WERI-Rb-1 (cell line): ENCODE results near the gene KLHL2.

Source experiments
- DNase-seq: peaks from one replicate; pipeline ENCODE4 v3.0.0-alpha.2; 2020
- H3K27ac ChIP-seq: fragments of 250-450 bp; sonication (Bioruptor Pico); 2 replicates; pipeline ENCODE4 v1.5.1; 2020; ENCODE audit warnings: mild to moderate bottlenecking, moderate library complexity
- H3K27me3 ChIP-seq: fragments of 250-450 bp; sonication (Bioruptor Pico); 2 replicates; pipeline ENCODE4 v1.5.1; 2021; ENCODE audit warnings: mild to moderate bottlenecking, low read depth, moderate library complexity; ENCODE audit not compliant: insufficient read depth, severe bottlenecking
- H3K36me3 ChIP-seq: fragments of 250-450 bp; sonication (Bioruptor Pico); 2 replicates; pipeline ENCODE4 v1.5.1; 2020; ENCODE audit warnings: mild to moderate bottlenecking, moderate library complexity
- H3K4me3 ChIP-seq: 2 replicates; pipeline ENCODE4 v1.5.1; 2011; ENCODE audit warnings: low read depth, mild to moderate bottlenecking, control low read depth, low read length
- H3K9me3 ChIP-seq: fragments of 250-450 bp; sonication (Bioruptor Pico); 2 replicates; pipeline ENCODE4 v1.5.1; 2021; ENCODE audit warnings: mild to moderate bottlenecking, moderate library complexity; ENCODE audit not compliant: severe bottlenecking
- CTCF ChIP-seq: IDR thresholded peaks from 2 replicates; pipeline ENCODE4 v1.5.1; 2011; ENCODE audit warnings: low read depth, mild to moderate bottlenecking, control low read depth, inconsistent platforms, low read length

Gene KLHL2

GRCh38 chr4:165327211-165328100 is 120.1 kb downstream of the KLHL2 start, which contains the start of gene MSMO1:
MSMO1 (plus strand) TSS chr4:165327669; CDS start chr4:165333371, 5,702 bp downstream.
- TF ChIP-seq CTCF = no peak
- Histone ChIP-seq H3K27me3 (no peaks in the 10 kb centered on the region), H3K9me3 (no peaks in the 10 kb centered on the region), H3K36me3 (peaks cover 25% of the 10 kb centered on the region), H3K4me3 (peak within 1 kb of the TSS; percentile 83), H3K27ac (peak within 1 kb of the TSS; percentile 69)
- DNase-seq = peak; percentile 100

GRCh38 chr4:165328101-165328425 is 120.7 kb downstream of the KLHL2 start:
- Histone ChIP-seq H3K9me3 (no peaks in the 10 kb centered on the region), H3K27me3 (no peaks in the 10 kb centered on the region), H3K27ac (peak overlapping the region; percentile 69), H3K4me3 (peak overlapping the region; percentile 83), H3K36me3 (peaks cover 31% of the 10 kb centered on the region)
- TF ChIP-seq CTCF = no peak
- no peak for DNase-seq

- Histone ChIP-seq H3K4me3 (peak overlapping the region; percentile 83), H3K9me3 (no peaks in the 10 kb centered on the region), H3K27ac (no peak overlapping the region; the same call in 1 of the 2 replicates), H3K27me3 (no peaks in the 10 kb centered on the region), H3K36me3 (peaks cover 38% of the 10 kb centered on the region)
- no peak for TF ChIP-seq CTCF
- no peak for DNase-seq
Observed at GRCh38 chr4:165328708-165329107, 121.3 kb downstream of the KLHL2 start.

- no peaks in the 10 kb centered on the region for H3K27me3 ChIP-seq
- no peak overlapping the region for H3K27ac ChIP-seq
- DNase-seq = no peak
- no peak overlapping the region for H3K4me3 ChIP-seq
- H3K9me3 ChIP-seq = no peaks in the 10 kb centered on the region
- H3K36me3 ChIP-seq = peaks cover 51% of the 10 kb centered on the region
- TF ChIP-seq CTCF = no peak
Observed at GRCh38 chr4:165330071-165330470, 122.7 kb downstream of the KLHL2 start.

GRCh38 chr4:165330666-165331065 is 123.3 kb downstream of the KLHL2 start:
- DNase-seq = no peak
- Histone ChIP-seq H3K27me3 (no peaks in the 10 kb centered on the region), H3K36me3 (peaks cover 57% of the 10 kb centered on the region), H3K9me3 (no peaks in the 10 kb centered on the region), H3K27ac (no peak overlapping the region), H3K4me3 (no peak overlapping the region)
- no peak for TF ChIP-seq CTCF

GRCh38 chr4:165331359-165331758 is 124.0 kb downstream of the KLHL2 start:
- Histone ChIP-seq H3K27me3 (no peaks in the 10 kb centered on the region), H3K27ac (no peak overlapping the region), H3K36me3 (peaks cover 60% of the 10 kb centered on the region), H3K9me3 (no peaks in the 10 kb centered on the region), H3K4me3 (no peak overlapping the region)
- no peak for DNase-seq
- TF ChIP-seq CTCF = no peak
